HG03025 (cell line): ENCODE results near the gene CD302.
"Not testable (repeated sequence)": the region's sequence is repeated elsewhere in the genome, so short reads cannot be mapped to it uniquely, and the experiment has no call there.

Source experiments
- ATAC-seq: cut with Tn5 transposase; IDR thresholded peaks from one replicate; pipeline ENCODE4 v1.9.1; 2021; ENCODE audit warnings: mild to moderate bottlenecking, moderate library complexity; ENCODE audit not compliant: unreplicated experiment, low FRiP score

Gene CD302

DNA sequence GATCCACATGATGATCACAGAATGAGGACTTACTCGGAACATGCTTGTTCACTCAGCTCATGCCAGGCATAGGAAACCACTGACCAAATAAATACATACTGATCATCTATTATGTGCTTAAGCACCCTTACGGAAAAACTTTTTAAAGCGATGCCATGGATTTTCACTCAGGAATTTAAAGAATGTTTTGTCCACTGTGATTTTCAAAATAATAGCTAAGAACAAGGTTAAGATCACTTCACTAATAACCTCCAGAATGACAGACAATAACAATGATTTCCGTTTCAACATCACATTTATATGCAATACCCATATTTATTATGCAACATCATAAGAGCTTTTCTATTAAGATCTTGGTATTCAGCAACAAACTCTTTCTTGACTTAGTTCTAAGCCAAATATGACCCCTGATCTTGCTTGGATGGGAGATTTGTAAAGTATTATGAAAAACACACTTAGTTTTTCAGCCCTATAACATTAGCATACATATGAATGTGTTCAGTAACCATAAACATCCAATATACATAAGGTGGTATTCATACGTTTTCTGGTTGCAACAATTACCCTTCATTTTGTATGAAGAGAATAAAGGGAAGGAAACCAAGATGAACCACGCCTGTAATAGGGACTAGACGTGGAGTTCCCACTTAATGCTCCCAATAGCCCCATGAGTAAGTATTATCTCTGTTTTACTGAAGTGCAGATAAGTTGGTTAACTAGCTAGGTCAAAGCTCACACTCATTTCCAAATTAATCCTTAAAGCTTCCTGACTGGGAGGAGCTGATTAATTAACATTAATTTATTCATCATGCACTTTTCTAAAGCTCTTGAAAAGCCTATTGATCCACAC is 1.9 kb downstream of the CD302 start:
- no peak for ATAC-seq

DNA sequence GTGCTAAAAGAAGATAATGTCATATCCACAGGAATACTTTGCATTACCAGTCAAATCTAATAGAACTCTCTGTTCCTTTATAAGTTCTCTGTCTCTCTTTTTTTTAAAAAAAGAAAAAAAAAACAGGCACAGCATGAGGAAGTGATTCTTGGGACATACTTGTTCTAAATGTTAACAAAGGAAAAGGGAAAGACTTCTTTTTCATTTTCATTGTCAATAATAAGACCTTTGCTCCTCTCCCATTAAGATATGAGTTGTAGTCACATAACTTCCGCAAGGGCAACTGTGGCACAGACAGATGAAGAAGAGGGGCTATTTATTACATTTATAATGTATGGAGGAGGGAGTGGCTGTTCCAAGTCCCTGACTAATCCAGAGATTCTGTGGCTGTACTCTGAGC is 4.7 kb downstream of the CD302 start:
- no peak for ATAC-seq

DNA sequence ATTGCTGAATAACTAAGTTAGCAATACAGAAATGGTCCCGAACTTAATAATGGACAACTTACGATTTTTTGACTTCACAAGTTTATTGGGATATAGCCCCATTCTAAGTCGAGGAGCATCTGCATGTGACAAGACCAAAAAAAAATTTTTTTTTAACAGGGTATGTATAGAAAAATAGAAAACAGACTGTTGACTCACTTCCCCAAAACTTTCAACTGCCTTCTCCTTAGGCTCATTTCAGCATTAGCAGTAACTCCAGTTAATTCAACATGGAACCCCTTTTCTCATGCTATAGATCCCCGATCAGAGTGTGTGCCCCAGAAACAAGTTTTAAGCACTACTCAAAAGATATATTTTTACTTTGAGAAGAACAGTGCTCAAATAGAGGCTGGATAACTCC is 5.4 kb downstream of the CD302 start:
- no peak for ATAC-seq

DNA sequence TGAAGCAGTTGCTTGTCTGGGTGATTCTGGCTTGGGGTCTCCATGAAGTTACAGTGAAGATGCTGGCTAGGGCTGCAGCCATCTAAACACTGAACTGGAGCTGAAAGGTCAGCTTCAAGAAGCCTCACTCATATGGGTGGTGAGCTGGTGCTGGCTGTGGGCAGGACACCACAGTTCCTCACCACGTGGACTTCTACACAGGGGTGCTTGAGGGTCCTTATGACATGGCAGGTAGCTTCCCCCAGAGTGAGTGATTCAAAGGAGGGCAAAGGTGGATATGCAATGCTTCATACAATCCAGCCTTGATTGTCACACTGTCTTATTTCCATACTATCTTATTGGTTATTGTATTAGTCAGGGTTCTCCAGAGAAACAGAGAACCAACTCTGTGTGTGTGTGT is 6.0 kb downstream of the CD302 start:
- no peak for ATAC-seq

DNA sequence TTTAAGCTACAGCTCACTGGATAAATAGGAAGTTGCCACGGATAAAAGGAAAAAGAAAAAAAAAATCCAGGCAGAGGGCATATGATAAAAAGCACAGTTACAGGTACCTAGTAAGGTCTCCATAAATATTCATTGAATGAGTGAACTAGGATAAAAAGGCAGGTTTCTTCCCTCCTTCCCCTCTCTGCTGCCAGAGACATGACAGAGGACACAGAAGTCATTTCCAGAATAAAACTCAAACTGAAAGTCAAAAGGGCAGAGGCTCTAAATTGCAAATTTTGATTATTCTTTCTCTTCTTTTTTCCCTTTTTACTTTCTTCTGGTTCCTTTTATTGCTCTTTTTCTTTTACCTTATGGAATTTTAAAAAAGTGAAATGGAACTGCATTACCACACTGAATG is 7.7 kb downstream of the CD302 start:
- no peak for ATAC-seq

DNA sequence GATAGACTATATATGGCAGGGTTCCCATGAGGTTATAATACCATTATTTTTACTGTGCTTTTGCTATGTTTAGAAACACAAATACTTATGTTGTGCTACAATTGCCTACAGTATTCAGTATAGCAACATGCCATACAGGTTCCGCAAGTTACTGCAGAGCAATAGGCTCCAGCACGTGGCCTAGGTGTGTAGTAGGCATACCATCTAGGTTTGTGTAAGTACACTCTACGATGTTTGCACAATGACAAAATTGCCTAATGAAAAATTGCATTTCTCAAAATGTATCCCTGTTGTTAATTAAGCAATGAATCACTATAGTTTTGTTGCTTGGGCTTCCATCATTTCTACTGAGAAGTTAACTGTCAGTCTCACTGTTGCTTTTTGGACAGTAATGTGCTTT is 9.8 kb downstream of the CD302 start:
- no peak for ATAC-seq

DNA sequence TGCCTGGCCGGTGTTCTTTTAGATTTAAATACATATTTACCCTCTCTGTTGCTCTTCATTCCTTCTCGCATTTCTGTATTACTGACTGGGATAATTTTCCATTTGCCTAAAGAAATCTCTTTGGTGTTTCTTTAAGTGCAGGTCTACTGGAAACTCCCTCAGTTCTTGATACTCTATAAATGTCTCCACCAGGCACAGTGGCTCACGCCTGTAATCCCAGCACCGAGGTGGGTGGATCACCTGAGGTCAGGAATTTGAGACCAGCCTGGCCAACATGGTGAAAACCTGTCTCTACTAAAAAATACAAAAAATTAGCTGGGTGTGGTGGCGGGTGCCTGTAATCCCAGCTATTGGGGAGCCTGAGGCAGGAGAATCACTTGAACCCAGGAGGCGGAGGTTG is 10.4 kb downstream of the CD302 start:
- not testable (repeated sequence) for ATAC-seq

DNA sequence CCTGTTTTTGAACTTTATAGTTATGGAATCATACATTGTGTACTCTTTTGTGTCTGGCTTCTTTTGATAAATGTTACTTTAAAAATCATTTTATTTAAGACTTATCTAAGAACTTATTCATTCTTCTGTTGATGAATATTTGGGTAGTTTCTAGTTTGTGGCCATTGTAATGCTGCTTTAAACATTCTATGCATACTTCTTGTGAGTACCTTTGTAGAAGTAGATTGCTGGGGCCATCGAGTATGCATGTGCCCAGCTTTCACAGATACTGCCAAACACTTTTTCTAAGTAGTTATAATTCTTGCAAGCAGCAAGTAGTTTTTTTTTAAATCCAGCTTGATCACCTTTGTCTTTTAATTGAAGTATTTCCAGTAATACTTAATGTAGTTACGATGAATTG is 11.1 kb downstream of the CD302 start:
- ATAC-seq: no peak

DNA sequence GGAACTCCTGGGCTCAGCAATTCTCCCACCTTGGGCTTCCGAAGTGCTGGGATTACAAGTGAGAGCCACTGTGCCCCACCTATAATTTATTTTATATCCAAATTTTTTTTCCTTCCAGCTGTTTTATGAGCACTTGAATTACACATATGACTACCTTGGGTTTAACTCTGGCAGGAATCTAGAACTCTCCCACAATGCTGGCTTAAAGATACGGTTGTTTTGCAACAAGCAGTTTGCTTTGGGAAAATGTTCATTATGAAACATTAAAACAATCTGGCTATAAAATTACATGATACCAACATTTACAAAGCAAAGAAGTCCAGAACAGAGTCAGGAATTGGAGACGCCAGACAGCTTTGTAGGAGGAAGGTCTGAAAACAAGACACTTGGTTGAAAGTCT is 12.8 kb downstream of the CD302 start:
- no peak for ATAC-seq

DNA sequence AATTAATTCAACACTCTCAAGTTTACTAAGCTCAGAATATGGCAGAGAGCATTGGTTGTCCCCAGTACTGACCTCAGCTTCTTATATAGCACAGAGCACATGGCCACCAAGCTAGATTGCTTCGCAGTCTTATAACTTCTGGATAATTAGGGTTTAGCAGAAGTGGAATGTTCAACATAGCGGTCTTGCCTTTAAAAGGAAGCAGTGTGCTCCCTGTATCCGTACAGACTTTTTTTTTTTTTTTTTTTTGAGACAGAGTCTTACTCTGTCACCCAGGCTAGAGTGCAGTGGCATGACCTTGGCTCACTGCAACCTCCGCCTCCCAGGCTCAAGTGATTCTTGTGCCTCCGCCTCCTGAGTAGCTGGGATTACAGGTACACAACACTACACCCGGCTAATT is 13.3 kb downstream of the CD302 start:
- ATAC-seq: not testable (repeated sequence)

DNA sequence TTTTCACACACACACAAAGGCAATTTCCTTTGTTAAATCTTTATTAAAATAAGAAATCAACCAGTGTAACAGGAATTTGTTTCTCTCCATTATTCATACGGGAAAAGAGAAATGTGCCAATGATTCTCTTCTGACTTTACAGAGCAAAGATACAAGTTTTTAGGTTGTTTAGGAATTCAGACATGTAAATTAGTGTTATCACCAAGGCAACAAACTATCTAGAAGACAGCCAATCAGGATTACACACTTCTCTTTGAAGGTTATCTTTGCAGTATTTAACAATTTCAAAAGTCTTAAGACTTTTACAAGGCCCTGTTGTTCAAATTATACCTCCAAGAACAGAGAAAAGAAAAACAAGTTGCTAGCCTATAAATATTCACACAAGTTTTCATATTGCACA is 14.5 kb downstream of the CD302 start:
- ATAC-seq: no peak

DNA sequence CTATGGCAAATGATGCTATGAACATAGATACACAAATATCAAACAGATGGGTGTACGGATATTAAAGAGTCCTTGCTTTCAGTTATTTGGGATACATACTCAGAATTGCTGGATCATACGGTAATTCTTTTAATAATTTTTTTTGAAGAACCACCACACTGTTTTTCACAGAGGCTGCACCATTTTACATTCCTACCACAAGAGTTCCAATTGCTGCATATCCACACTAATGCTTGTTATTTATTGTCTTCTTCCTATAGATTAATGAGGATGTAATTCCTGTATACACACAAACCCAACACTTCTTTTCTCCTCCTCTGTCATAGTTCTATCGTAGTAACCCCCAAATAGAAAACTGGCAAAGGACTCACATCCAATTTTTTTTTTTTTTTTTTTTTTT is 21.7 kb downstream of the CD302 start:
- ATAC-seq: no peak

DNA sequence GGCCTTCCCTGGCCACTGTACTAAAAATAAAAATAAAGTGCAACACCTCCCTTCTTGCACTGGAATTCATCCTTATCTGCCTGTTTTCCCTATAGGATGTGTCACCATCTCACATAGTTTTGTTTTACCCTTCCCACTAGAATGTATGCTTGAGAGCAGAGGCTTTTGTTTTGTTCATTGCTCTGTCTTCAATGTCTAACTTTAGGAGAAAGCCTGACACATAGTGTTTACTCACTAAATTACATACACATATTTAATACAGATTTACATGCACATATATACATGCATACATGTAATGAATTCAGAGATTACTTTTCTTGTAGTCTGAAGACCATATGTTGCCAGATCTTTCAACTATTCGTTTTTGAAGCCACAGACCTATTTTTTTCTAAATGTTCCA is 23.0 kb downstream of the CD302 start:
- ATAC-seq: no peak

DNA sequence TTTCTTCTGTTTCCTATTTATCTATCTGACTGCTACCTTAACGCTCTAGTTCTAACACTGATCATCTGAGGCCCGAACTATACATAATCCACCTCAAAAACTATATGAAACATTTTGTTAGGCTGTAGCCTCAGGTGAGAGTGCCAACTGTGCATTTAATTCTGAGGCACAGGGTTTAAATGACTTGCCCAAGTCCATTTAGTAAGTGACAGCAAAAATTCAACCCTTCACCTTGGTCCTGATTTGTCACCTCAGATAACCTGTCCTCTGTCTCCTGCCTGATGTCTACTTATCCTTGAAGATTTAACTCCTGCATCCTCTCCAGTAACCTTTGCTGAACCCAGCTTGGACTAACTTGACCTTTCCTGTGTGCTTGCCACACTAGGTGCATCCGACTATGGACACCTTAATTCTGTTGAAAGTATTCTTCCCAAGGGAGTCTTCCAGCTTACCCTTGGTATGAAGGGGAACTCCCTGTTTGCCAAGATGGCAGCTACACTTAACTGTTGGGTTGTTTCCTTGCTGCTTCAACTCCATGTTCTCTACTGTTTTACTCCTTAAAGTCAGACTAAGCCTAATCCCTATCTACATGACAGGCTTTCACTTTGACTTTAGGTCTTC is 23.5 kb downstream of the CD302 start:
- ATAC-seq: no peak

DNA sequence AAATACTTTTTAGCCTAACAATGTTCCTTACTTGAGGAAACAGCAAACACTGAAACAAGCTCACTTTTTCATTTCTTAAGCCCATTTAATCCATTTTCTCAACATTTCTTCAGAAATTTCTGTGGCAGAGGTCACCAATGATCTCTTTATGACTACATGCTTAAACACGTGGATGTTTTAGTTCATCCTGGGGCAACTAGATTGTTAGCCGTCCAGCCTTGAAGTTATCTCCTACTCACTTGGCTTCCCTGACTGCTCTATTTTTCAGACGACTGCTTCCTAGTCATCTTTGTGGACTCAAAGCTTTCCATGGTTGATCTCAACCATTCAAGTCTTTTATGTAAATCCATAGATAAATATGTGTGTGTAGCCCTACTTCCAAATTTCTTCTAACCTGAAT is 24.1 kb downstream of the CD302 start:
- no peak for ATAC-seq

DNA sequence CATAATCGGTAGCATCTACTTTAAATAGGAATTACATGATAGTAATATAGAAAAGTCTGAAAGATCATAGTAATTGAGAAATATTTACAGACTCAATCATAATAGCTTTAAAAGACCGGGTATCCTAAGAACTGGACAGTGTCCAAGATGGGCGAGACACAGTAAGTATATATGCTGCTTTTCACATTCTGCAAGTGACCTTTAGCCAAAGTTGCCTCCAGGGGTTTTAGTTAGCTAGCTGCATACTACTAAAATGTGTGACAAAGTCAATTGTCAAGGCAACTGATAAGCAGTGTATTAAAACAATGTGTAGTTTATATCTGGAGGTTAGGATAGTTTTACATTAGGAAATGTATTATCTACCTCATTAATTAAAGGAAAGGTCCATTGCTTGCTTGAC is 24.6 kb downstream of the CD302 start:
- no peak for ATAC-seq

DNA sequence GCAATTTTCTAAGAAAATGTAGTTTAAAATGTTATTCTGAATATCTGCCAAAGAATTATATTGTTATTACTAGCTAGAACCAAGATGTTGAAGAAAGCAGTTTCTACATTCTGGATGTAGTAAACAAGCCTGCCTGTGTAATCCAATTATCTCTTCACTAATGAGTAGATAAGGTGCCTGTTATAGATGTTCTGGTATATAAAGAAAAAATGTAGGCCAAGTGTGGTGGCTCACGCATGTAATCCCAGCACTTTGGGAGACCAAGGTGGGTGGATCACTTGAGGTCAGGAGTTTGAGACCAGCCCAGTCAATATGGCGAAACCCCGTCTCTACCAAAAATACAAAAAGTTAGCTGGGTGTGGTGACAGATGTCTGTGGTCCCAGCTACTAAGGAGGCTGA is 28.9 kb downstream of the CD302 start:
- no peak for ATAC-seq

DNA sequence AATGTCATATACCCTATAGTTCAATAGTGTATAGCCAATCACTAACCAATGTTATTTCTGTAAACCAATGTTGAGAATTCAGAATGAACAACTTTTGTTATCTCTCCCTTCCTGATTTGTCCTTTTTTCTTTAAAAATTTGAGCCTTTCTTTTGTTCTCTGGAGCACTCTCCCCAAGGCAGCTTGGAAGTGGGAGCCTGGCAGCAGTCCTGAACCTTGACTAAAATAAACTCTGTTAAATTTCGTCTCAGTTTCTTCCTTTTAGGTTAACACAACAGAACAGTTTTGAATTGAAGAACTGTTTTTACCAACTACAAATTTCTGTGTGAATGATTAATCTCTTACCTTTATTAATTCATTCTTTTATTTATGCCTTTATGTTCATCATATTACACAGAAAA is 35.9 kb downstream of the CD302 start:
- no peak for ATAC-seq

DNA sequence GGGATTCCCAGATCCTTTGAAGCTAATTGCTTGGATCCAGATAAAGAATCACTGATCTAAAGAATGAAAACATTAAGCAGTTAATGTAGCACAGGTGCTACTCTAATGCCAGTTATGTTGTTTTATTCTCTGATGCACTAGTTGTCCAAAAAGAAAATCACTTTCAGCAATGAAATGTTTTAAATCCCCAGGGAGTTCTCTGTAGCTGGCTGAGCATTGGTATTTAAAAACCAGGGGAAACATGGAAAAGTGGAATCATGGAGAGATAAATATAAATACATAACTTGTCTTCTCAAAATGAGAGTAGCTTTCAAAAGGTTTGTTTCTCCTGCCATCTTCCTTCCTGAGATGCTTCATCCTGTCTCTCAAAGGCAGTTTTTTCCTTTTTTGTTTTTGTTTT is 37.7 kb downstream of the CD302 start:
- no peak for ATAC-seq

DNA sequence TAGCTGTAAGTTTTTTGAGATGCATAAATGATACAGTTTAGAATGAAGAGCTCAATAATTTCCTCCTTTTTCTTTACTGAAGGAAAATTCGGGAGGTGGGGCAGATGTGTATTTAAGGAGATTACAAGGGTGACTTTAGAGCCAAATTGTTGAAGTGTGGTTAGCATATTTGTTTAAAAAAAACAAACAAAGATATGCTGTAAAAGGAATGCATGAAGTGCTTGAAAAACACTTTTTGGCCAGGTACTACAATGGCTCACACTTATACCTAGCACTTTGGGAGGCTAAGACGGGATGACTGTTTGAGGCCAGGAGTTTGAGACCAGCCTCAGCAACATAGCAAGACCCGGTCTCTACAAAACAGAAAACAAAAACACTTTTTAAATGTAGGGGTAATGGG is 38.4 kb downstream of the CD302 start:
- ATAC-seq: no peak

DNA sequence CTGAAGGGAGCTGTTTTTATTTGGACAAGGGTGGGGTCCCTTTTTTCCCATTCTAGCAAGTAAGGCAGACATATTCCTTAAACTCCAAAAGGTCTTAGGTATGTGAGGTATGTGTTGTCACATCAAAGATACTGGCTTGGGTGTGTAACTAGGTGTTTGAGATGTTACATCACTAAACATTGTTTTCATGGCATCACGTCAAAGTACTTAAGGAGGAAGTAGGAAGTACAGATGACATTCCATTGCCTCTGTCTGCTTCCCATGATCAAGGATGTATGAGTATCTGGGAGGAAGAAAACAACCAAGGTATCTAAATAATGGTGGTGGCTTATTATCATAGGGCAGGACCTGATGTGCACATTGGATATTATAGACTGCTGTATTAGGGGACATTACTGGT is 39.3 kb downstream of the CD302 start:
- ATAC-seq: no peak

DNA sequence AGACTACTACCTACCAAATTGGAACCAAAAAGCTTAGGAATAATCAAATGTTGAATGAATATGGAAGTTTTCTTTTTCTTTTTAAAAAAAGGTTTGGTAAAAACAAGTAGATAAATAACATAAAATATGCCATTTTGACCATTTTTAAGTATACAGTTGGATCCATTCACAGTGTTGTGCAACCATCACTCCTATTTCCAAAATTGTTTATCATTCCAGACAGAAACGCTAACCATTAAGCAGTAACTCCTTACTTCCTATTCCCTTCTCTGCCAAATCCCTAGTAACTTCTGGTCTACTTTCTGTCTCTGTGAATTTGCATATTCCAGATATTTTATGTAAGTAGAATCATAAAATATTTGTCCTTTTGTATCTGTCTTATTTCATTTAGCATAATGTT is 39.8 kb downstream of the CD302 start:
- no peak for ATAC-seq
